ENCODE data around the gene IGFLR1.

IGFLR1 gene, protein sequence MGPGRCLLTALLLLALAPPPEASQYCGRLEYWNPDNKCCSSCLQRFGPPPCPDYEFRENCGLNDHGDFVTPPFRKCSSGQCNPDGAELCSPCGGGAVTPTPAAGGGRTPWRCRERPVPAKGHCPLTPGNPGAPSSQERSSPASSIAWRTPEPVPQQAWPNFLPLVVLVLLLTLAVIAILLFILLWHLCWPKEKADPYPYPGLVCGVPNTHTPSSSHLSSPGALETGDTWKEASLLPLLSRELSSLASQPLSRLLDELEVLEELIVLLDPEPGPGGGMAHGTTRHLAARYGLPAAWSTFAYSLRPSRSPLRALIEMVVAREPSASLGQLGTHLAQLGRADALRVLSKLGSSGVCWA

DNA sequence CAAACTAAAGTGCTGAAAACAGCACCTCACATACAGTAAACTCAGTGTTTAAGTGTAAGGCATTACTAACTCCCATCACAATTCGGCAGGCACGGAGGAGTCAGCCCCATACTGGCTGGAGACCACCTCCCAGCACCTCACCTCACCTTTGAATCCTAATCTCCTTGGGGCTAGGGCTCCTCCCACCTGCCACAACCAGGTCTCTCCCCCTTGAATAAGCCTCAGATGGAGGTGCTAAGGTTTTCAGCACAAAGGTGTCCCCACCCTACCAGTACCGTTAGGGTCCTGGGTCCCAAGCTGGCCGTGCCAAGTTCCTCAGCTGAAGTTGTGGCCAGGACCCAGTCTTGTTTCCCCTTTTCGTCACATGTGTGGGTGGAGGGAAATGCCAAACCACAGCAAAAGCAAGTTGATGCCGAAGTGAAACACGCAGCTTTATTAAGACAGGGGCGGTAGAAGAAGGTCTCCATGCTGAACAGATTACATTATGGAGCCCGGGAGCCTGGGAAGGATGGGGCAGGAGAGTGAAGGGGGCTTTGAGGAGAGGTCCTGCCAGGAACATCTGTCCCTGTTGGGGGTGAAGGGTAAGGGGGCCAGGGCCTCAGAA lies at the start of gene IGFLR1:
Gene IGFLR1, minus strand, starts transcription at position 332 of the 604 bp plus-strand sequence. CDS start 1,272 bp downstream, outside the sequence.
- DNase-seq = peak; percentile 60

DNA sequence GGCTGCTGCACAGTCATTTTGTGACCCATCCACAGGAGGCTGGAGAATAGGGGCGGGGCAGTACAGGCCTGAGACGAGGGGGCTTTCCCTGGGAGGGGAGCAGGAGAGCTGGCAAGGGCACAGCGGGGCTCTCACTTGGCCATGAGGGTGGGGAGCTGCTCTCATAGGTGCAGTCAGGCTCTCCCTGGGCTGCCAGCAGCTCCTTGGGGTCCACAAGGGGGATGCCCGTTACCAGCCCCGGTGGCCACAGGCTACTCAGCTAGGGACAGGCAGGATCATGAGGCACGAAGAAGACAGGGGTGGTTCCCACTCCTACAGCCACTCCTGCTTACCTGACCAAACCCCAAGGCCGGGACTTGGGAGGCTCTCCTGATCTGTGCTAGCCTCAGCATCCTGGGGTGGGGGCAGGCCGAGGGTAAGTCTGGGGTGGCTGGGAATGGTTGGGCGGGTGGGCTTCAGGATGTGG lies 49.6 kb upstream of the IGFLR1 start:
- DNase-seq = no peak

DNA sequence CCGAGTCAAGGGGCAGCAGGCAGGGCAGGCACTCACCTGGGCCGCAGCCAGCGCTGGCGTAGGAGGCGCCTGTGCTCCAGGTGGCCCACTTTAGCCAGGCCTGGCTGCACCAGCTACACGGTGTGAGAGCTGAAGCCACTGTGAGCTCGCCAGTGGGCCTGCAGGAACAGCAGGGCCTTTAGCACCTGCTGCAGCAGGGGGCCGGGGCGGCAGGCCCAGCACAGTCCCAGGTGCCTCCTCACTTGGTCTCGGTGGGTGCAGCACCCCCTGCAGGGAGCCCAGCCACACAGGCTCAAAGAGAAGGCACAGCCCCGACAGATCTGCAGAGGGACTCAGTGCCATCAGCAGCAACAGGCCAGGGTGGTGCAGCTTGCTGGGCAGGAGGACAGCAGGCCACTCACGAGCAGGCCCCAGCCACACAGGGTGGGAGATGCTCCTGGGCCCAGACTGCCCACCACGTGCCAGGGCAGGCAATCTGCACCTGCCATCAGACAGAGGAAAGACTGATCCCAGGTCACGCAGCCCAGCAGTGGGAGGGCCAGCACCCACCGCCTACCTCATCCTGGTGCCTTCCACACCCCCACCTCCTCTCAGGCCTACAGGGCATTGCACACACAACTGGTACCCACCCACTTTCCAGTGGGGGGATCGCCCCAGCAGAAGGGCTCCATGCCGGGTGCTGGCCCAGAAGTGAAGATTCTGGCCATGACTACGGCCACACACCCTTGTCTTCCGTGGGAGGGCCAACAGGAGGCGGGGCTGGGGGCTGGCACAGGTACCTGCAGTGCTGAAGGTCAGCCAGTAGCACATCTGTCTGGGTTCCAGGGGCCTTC lies 48.9 kb upstream of the IGFLR1 start:
- no peak for DNase-seq

DNA sequence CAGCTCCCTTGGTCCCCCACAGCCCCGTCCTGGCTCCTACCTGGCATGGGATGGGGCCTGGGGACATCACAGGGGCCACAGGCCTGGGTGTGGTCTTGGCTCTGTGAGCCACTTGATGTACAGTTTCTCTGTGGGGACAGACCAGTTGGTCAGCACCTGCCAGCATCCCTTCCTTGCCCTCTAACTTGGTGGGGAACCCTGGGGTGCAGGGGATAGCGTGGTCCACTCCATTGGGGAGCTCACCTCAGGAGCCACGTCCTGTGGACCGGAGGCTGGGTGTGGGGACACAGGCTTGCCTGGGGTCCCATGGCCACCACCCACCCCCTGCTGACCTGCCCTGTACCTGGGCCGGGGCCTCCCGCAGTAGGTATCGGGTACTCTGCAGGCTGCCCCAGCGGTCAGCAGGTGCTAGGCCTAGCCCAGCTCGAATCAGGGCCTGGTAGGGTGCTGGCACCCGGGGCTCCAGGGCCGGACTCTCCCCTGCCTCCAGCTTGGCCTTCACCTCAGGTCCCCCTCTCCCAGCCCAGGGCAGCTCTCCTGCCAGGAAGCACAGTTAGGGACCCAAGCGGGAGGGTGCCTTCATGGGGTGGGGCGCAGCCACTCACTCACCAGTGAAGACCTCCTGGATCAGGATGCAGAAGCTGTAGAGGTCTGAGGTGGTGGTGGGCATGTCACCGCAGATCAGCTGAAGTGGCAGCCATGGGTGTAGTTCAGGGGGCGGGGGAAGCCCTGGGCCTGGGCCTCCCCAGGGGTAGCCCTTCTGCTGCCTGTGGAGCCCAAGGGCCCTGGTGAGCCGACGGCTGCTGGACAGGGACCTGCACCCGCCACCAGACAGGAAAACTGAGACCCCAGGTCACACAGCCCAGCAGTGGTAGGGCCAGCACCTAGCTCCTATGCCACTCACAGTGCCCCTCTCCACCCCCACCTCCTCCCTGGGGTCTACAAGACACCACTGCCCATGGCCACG lies 48.0 kb upstream of the IGFLR1 start:
- DNase-seq = no peak

DNA sequence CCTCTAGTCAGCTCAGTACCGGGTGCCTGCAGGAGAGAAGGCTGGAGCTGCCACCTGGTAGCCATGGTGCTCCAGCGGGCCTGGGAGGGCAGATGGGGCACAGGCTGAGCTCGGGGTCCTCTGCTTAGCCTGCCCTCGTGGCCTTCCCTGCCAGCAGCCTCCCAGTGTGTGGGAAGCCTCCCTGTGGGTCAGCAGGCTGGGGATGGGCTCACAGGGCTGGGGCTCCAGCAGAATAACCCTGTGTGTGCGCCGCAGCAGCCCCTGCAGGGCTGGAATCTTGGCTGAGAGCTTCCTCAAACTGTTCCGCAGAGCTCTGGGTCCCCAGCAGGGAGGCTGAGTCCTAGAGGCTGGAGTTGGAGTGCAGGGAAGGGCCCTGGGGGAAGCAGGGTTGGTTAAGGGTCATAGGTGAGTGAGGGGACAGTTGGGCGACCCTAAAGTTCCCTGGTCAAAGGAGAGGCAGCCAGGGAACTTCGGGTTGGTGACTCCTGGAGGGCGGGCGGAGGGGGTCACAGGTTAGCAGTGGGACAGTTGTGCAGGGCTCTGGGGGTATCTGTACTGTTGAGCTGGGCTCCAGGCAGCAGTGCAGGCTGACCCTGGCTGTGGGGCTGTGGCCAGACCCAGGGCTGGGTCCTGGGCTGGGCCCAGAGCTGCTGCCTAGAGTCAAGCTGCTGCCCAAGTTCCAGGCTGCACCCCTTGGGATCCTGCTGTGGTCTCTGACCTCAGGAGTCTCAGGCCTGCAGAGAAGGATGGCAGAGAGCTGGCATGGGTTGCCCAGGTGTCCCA lies 47.1 kb upstream of the IGFLR1 start:
- no peak for DNase-seq

DNA sequence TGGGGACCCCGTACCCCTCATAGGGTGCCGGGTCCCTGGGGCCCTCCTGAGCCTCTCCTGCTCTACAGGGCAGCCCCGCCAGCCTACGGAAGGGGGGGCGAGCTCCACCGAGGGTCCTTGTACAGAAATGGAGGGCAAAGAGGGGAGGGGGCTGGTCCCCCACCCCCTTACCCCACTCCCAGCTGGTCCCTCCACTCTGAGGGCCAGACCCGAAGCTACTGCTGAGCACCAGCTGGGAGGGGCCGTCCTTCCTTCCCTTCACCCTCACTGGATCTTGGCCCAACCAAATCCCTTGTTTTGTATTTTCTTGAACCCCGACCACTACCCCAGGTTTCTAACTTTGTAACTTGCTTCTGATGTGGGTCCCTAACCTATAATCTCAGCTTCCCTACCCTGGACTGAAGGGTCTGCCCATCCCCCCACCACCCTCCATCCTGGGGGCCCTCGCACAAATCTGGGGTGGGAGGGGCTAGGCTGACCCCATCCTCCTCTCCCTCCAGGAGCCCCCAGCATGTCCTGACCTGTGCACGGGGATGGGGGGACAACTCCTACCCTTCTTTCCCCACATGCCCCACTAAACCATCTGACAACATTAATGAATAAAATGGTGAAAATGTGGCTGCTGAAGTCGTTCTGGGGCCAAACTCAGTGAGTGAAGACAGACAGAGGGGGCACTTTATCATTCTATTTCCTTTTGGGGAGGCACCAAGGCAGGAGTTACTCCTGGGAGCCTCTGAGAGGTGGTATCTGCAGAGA lies 46.1 kb upstream of the IGFLR1 start:
- no peak for DNase-seq

DNA sequence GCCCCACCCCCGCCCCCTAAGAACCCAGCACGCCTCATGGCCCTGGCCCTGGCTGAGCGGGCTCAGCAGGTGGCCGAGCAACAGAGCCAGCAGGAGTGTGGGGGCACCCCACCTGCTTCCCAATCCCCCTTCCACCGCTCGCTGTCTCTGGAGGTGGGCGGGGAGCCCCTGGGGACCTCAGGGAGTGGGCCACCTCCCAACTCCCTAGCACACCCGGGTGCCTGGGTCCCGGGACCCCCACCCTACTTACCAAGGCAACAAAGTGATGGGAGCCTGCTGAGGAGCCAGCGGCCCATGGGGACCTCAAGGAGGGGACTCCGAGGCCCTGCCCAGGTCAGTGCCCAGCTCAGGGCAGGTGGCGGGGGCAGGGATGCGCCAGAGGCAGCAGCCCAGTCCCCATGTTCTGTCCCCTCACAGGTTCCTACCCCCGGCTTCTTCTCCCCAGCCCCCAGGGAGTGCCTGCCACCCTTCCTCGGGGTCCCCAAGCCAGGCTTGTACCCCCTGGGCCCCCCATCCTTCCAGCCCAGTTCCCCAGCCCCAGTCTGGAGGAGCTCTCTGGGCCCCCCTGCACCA lies 45.1 kb upstream of the IGFLR1 start:
- no peak for DNase-seq

DNA sequence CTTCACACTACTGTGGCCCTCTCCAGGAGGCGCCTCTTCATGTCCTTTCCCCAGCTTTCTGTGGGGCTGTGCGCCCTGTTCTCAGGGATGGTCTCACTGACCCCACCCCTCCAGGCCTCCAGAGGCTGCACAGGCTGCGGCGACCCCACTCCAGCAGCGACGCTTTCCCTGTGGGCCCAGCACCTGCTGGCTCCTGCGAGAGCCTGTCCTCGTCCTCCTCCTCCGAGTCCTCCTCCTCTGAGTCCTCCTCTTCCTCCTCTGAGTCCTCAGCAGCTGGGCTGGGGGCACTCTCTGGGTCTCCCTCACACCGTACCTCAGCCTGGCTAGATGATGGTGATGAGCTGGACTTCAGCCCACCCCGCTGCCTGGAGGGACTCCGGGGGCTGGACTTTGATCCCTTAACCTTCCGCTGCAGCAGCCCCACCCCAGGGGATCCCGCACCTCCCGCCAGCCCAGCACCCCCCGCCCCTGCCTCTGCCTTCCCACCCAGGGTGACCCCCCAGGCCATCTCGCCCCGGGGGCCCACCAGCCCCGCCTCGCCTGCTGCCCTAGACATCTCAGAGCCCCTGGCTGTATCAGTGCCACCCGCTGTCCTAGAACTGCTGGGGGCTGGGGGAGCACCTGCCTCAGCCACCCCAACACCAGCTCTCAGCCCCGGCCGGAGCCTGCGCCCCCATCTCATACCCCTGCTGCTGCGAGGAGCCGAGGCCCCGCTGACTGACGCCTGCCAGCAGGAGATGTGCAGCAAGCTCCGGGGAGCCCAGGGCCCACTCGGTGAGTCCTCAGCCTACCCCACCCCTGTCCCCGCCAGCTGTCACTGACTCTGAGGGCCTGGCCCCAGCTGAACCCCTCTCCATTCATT lies 44.3 kb upstream of the IGFLR1 start:
- no peak for DNase-seq

DNA sequence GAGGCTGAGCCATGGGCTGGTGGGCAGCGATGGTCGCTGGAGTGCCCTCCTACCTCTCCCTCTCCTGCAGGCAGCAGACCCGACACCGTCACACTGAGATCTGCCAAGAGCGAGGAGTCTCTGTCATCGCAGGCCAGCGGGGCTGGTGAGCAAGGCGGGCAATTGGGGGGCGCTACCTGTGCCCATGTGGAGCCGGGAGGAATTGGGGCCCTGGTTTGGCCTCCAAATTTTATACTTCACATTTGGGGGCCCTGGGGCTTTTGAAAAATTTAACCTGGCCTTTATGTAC lies 43.0 kb upstream of the IGFLR1 start:
- no peak for DNase-seq

DNA sequence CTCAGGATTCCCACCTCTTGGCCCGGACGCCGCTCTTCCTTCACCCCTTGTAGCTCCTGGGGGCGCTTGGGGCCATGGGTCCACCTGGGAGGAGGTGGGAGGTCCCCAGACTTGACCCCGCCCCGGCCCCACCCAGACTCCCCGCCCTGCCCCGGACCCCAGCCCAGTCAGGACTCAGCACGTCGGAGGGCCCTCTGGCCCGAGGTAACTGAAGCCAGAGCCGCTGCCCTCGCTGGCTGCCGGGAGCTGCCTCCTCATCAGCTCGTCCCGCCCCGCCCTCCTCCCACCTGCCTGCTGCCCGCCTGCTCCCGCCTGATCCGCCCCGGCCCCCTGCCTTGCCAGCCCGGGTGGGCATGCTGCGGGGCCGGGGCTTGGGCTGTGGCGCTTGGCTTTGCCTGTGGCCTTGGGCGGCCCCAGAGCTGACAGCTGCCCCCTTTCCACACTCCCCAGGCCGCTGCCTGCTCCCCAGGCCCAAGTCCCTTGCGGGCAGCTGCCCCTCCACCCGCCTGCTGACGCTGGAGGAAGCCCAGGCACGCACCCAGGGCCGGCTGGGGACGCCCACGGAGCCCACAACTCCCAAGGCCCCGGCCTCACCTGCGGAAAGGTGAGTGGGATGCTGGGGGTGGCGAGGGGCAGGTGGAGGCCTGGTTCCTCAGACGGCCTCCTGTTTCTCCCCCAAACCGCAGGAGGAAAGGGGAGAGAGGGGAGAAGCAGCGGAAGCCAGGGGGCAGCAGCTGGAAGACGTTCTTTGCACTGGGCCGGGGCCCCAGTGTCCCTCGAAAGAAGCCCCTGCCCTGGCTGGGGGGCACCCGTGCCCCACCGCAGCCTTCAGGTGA lies 42.5 kb upstream of the IGFLR1 start:
- DNase-seq = no peak

DNA sequence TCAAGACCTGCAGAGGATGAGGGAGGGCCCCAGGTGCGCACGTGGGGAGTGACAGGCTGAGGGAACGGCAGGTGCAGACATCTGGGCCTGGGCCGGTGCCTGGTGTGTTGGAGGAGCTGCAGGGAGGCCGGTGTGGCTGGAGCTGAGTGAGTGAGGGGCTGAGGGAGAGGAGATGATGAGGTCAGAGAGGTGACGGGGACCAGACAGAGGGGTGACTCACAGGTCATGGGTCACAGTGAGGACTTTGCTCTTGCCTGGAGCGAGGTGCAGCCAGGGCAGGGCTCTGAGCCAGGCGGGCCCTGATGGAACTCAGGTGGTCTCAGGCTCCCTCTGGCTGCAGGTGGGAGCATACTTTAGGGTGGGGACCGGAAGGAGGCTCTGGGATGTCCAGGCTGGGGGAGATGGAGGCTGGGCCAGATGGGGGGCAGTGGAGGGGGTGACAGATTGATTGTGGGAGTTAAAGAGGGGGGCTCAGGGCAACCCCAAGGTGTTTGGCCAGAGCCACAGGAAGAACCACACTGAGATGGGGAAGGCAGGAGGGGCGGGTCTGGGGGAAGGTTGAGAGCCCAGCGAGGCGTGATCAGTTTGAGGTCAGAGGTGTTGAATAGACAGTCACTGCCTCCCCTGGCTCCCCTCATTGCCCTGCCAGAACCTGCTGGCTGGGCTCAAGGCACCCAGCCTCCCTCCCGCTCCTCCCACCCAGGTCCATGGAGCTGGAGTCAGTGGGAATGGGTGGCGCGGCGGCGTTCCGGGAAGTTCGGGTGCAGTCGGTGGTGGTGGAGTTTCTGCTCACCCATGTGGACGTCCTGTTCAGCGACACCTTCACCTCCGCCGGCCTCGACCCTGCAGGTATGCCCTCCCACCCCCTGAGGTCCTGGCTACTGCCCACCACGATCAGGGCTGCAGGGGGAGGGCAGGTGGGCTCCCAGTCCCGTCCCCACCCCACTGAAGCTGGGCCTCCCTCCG lies 41.5 kb upstream of the IGFLR1 start:
- DNase-seq = no peak

DNA sequence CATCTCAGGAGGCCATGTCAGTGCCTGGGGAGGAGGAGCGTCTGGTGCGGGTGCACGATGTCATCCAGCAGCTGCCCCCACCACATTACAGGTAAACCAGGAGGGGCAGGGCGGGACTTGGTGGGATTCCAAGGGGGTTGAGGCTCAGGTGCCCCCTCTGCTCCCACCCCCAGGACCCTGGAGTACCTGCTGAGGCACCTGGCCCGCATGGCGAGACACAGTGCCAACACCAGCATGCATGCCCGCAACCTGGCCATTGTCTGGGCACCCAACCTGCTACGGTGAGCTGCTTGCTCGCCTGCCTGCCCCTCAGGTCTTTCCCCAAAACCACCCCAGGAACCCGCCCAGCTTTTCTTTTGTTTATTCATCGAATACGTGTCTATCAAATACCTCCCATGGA lies 40.3 kb upstream of the IGFLR1 start:
- no peak for DNase-seq

DNA sequence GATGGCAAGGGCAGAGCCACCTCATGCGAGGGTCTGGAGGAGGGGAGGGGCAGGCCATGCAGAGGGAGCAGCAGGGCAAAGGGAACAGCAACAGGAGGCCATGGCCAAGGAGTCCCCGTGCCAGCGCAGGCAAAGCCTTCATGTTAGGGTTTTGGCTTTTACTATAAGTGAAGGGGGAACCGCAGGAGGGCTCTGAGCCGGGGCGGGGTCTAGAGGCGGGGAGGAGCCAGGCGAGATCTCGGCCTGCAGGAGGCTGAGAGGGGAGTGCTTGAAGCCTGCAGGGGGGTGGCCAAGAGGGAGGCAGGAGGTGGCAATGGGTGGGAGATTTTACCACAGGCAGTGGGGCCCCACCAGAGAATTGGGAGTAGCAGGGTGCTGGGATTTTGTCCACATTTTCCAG lies 39.4 kb upstream of the IGFLR1 start:
- DNase-seq = no peak

DNA sequence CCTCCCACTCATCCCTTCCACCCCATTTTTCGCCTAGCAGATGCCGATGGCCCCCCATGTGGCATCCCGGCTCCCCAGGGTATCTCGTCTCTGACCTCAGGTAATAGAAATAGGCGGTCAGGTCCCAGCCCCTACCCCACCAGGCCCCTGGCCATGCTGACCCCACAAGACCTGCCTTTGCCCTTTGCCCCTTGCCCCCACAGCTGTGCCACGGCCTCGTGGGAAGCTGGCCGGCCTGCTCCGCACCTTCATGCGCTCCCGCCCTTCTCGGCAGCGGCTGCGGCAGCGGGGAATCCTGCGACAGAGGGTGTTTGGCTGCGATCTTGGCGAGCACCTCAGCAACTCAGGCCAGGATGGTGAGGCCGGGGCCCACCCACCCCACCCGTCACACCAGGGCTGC lies 38.5 kb upstream of the IGFLR1 start:
- DNase-seq = no peak

DNA sequence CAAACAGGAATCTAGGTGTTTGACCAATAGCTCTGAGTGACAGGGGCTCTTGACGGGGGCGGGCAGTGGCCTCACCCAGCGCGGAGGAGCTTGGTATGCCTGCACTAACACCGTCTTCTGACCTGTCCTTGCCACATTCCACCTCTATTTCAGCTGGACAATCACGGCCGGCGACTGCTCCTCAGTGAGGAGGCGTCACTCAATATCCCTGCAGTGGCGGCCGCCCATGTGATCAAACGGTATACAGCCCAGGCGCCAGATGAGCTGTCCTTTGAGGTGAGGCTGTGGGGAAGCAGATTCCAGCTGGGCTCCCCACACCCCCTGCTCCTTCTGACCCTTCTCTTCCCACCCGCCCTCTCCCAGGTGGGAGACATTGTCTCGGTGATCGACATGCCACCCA lies 37.8 kb upstream of the IGFLR1 start:
- DNase-seq = no peak

DNA sequence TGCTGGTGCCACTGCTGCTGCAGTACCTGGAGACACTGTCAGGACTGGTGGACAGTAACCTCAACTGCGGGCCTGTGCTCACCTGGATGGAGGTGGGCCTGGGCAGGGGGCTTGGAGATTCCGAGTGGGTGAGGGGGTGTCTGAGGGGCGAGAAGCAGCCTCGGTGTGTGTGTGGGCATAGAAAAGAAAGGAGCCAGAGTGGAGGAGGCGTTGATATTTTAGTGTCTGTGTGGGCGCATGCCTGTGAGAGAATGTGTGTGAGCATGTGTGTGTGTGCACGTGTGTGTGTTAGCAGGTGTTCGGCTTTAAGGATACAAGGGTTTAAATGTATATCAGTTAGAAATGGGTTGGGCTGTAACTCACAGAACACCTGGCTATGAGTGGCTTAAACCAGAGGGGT lies 36.8 kb upstream of the IGFLR1 start:
- no peak for DNase-seq

DNA sequence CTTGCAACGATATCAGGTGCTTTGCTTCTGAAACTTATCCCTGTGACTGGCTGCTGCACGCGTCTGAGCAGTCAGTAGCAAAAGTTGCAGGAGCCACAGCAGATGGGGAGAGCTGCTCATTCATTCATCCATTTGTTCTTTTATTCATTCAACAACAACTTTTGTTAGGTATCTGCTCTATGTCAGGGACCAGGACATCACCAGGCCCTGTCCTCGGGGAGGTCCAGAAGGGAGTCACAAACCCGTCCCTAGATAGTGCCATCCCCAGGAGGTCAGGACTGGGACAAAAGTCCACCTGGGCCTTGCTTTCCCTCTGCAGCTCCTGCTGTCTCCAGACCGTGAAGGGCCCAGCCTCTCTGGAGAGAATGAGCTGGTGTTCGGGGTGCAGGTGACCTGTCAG lies 35.7 kb upstream of the IGFLR1 start:
- no peak for DNase-seq

Data from activated T-cell treated with anti-CD3 and anti-CD28 coated beads, Interleukin-2, amount 50 U/mL, for 1 hour (primary cell).